MG63 (cell line): ENCODE results near the gene IGFBP2. TPM values are rescaled to one million over a fixed set of nuclear protein-coding genes. Genes with fewer than 3 reads are reported as not detected.

Source experiments
- DNase-seq: peaks from one replicate; pipeline ENCODE4 v3.0.0-alpha.2; 2020
- H3K27me3 ChIP-seq: fragments of 250-450 bp; sonication (Bioruptor Pico); 2 replicates; pipeline ENCODE4 v1.5.1; 2020; ENCODE audit warnings: mild to moderate bottlenecking, moderate library complexity
- H3K36me3 ChIP-seq: fragments of 250-450 bp; sonication (Bioruptor Pico); 2 replicates; pipeline ENCODE4 v1.5.1; 2020; ENCODE audit warnings: mild to moderate bottlenecking, moderate library complexity
- H3K4me3 ChIP-seq: fragments of 250-450 bp; sonication (Bioruptor Pico); 2 replicates; pipeline ENCODE4 v1.5.1; 2020; ENCODE audit warnings: mild to moderate bottlenecking, moderate library complexity
- H3K9me3 ChIP-seq: fragments of 250-450 bp; sonication (Bioruptor Pico); 2 replicates; pipeline ENCODE4 v1.5.1; 2020; ENCODE audit warnings: mild to moderate bottlenecking, moderate library complexity
- total RNA-seq: library from RNA; depleted of rRNA; stranded (reverse); fragments of >200 nt; shearing (Covaris generic); gene quantifications from 2 replicates; pipeline ENCODE4 v1.2.3, GENCODE V29; 2014; ENCODE audit warnings: low replicate concordance

The IGFBP2 gene
- total RNA-seq, 1 experiment from 2014 or later = 249 TPM

DNA sequence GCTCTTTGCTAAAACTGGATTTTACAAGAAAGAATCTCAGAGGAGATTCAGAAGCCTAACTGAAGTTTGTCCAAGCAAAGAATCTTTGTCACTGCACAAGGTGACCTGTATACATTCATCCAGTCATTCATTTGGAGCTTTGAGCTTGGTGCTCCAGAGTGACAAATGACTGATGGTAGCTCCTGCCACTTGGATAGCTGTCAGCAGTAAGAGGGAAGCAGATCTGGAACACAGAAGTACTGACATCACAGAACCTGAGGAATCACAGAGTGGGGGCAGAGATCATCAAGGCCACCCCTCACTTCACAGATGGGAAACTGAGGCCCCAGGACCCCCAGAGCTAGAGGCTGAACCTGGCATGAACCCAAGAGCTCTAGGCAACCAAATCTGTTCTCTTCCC, 28.8 kb upstream of the IGFBP2 start:
- no peak for DNase-seq

DNA sequence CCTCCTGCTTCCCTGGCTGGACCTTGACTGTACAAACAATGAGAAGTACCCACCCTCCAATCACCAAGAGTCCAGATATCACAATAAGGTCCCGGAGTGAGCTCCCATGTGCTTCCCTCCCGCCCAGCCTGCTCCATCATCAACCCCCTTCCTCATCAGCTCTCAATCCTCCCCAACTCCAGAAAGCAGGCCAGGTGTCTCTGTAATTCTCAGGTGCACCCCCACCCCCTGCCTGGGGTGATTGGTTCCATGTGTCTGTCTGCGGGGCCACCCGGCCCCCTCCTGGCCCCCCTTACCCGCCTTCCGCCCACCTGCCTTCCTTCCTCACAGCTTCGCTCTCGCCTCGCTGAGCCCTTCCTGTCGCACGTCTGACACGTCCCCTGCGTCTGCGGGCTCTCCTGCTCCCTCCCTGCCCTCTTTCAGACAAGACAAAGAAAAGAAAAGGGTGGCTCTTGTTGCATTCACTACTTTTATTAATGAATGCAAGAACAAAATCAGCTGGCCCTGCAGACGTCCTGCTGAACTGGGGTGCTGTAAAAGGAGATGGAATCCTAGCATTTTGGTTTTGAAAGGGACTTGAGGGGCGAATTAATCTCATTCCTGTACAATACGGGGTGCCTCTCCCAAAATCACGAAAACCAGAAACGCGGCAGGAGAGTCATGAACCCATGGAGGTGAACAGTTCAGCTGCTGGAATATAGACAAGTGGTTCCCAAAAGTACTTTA, 26.5 kb upstream of the IGFBP2 start:
- H3K9me3 ChIP-seq = no peaks in the 10 kb centered on the region
- H3K36me3 ChIP-seq = no peaks in the 10 kb centered on the region
- no peak for DNase-seq
- H3K4me3 ChIP-seq = no peak overlapping the region
- no peaks in the 10 kb centered on the region for H3K27me3 ChIP-seq

More for the DNA sequence above, 28.8 kb upstream of the IGFBP2 start:
- Histone ChIP-seq H3K4me3 (no peak overlapping the region), H3K27me3 (no peaks in the 10 kb centered on the region), H3K36me3 (no peaks in the 10 kb centered on the region), H3K9me3 (no peaks in the 10 kb centered on the region)

- Histone ChIP-seq H3K27me3 (no peaks in the 10 kb centered on the region), H3K4me3 (no peak overlapping the region), H3K36me3 (no peaks in the 10 kb centered on the region), H3K9me3 (no peaks in the 10 kb centered on the region)
- no peak for DNase-seq
These were observed 26.0 kb upstream of the IGFBP2 start for GRCh38 chr2:216607277-216607560.

- Histone ChIP-seq H3K4me3 (no peak overlapping the region), H3K9me3 (no peaks in the 10 kb centered on the region), H3K36me3 (no peaks in the 10 kb centered on the region), H3K27me3 (no peaks in the 10 kb centered on the region)
- DNase-seq = no peak
These were observed 24.7 kb upstream of the IGFBP2 start for GRCh38 chr2:216608525-216608924.

GRCh38 chr2:216615298-216616082, 17.7 kb upstream of the IGFBP2 start:
- Histone ChIP-seq H3K36me3 (no peaks in the 10 kb centered on the region), H3K9me3 (no peaks in the 10 kb centered on the region), H3K27me3 (no peaks in the 10 kb centered on the region), H3K4me3 (no peak overlapping the region)
- DNase-seq = no peak

- Histone ChIP-seq H3K36me3 (no peaks in the 10 kb centered on the region), H3K27me3 (no peaks in the 10 kb centered on the region), H3K4me3 (no peak overlapping the region), H3K9me3 (no peaks in the 10 kb centered on the region)
- DNase-seq = no peak
These were observed 17.0 kb upstream of the IGFBP2 start for GRCh38 chr2:216616083-216616678.

DNA sequence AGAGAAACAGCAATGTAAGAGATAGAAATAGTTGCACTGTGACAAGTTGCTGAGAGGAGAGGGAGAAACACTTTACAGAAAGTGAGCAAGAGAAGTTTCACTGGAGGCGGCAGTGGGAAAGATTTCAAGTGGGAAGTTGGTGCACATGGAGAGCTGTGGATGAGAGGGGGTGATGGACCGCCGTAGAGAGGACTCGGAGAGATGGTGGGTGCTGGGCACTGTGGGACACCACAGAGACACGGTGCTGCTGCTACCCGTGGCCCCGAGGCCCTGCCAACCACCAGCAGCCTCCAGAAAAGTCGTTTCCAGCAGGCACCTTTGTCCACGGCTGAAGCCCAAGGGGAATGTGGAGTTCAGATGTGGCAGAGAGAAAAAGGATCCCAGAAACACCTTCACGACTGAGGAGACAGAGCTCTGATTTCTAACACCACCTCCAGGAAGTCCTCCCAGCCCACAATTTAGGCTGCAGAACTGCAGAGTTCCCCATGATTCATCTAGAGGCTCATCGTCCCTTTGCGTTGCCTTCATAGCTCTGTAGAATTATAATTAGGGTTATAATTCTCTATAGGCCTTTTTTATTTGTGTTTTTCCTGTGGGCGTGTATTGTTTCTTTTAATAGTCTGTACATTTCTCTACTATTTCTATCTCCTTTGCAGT, 15.9 kb upstream of the IGFBP2 start:
- no peak for DNase-seq
- Histone ChIP-seq H3K4me3 (no peak overlapping the region), H3K36me3 (no peaks in the 10 kb centered on the region), H3K9me3 (no peaks in the 10 kb centered on the region), H3K27me3 (no peaks in the 10 kb centered on the region)

DNA sequence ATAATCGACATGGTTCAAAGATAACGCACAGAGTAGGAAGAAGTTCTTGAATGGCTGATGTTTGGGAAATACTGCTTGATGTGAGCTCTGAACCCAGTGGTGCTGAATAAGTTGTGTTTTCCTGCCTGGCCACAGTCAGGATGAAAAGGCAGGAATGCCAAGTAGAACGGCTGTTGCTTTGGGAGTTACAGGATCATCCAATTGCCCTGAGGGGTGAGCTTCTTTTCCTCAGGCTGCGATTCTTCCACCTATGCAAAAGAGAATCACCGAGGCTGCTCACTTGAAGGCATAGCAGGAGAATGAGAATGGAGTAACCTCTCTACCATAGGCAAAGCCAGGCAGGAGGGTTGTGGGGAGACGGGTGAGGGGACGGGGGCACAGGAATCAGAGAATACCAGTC, 14.4 kb upstream of the IGFBP2 start:
- H3K27me3 ChIP-seq = no peaks in the 10 kb centered on the region
- no peaks in the 10 kb centered on the region for H3K9me3 ChIP-seq
- no peak overlapping the region for H3K4me3 ChIP-seq
- H3K36me3 ChIP-seq = no peaks in the 10 kb centered on the region
- DNase-seq = no peak

GRCh38 chr2:216619411-216620393, 13.5 kb upstream of the IGFBP2 start:
- no peak for DNase-seq
- no peaks in the 10 kb centered on the region for H3K36me3 ChIP-seq
- no peaks in the 10 kb centered on the region for H3K9me3 ChIP-seq
- no peak overlapping the region for H3K4me3 ChIP-seq
- no peaks in the 10 kb centered on the region for H3K27me3 ChIP-seq

DNA sequence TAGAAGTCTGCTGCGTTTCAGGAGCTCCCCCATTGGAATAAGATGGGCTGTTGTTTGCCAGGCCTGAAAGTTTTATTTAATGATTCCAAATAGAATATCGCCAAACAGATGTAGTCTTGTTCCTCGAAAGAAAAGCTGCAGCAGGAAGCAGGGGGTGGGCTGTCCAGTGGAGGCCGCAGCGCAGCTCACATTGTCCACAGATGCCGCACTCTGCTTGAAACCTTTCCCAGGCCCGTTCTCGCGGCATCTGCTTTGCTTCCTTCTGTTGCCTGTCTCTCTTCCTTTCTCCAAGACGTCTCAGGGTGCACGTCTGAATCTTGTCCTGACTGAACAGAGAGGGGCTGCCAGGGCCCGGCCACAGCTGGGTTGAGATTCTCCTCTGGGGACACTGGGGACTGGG, 12.4 kb upstream of the IGFBP2 start:
- Histone ChIP-seq H3K27me3 (no peaks in the 10 kb centered on the region), H3K9me3 (no peaks in the 10 kb centered on the region), H3K36me3 (no peaks in the 10 kb centered on the region), H3K4me3 (no peak overlapping the region)
- no peak for DNase-seq

GRCh38 chr2:216621292-216621691, 11.9 kb upstream of the IGFBP2 start:
- H3K36me3 ChIP-seq = no peaks in the 10 kb centered on the region
- no peaks in the 10 kb centered on the region for H3K9me3 ChIP-seq
- H3K27me3 ChIP-seq = no peaks in the 10 kb centered on the region
- DNase-seq = no peak
- H3K4me3 ChIP-seq = no peak overlapping the region

- Histone ChIP-seq H3K36me3 (no peaks in the 10 kb centered on the region), H3K27me3 (no peaks in the 10 kb centered on the region), H3K4me3 (no peak overlapping the region), H3K9me3 (no peaks in the 10 kb centered on the region)
- DNase-seq = no peak
These were observed 10.7 kb upstream of the IGFBP2 start for GRCh38 chr2:216622526-216622925.

DNA sequence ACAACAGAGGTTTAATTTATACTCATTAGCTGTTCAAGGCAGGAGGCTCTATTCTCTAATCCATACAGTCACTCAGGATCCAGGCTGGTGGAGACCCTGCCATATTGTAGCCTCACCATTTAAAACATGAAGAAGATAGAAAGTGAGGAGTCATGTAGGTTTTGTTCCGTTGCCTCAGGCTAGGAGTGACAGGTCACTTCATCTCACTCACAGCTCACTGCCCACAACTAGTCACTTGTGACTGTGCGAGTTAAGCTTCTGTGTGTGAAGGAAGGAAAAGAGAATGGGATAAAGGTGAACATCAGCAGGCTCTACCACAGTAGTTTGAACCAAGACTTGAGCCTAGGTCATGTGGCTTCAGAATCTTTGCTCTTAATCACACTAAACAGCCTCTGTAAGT, 9.0 kb upstream of the IGFBP2 start:
- Histone ChIP-seq H3K9me3 (no peaks in the 10 kb centered on the region), H3K36me3 (no peaks in the 10 kb centered on the region), H3K4me3 (no peak overlapping the region), H3K27me3 (no peaks in the 10 kb centered on the region)
- no peak for DNase-seq

DNA sequence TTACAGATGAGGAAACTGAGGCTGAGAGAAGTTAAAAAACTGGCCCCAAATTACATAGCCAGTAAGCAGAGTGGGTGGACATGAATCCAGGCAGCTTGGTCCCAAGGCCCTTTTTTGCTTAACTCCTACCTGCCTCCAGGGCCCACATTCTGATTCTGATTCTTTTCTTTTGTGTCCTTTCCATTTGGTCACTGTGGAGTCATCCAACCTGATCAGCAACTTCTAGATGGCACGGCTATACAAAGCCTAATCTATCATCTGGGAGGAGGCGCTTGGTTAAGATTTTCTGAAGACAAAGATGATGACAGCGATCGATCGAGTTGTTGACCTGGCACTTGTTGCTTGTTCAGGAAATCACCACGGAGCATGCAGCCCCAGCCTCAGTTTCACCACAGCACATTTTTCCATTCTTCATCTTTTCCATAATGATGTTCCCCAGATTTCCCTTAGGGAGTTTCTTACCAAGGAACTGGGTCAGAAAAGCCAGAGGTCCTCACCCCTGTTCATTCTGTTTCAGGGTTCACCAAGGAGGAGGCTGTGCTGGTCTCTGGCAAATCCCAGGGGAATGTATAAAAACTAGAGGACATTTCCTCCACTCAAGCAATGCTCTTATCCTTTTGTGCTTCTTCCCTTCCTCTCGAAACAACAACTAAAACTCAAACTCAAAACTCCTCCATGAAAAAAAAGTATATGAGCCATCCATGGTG, 6.9 kb upstream of the IGFBP2 start:
- Histone ChIP-seq H3K27me3 (no peaks in the 10 kb centered on the region), H3K9me3 (no peaks in the 10 kb centered on the region), H3K36me3 (no peaks in the 10 kb centered on the region), H3K4me3 (no peak overlapping the region)
- no peak for DNase-seq

- Histone ChIP-seq H3K4me3 (no peak overlapping the region), H3K36me3 (no peaks in the 10 kb centered on the region), H3K27me3 (no peaks in the 10 kb centered on the region), H3K9me3 (no peaks in the 10 kb centered on the region)
- DNase-seq = no peak
These were observed 6.4 kb upstream of the IGFBP2 start for GRCh38 chr2:216626875-216627245.

DNA sequence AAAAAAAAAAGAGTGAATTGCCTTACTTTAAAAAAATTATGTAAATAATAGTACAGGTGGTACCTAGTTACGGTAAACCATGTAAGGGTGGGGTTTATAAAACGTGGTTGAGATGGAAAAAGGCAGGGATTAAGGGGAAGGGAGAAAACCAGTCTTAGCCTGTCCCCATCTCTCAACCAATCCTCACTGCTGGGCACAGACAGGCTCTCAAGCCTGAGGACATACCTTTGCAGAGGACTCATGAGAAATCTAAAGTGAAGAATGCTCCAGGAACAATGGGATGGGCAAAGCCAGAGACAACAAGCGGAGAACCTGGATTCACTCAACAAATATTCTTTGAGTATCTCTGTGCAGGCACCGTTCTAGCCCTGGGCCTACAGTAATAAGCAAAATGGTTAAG, 3.4 kb upstream of the IGFBP2 start:
- Histone ChIP-seq H3K36me3 (no peaks in the 10 kb centered on the region), H3K27me3 (no peaks in the 10 kb centered on the region), H3K9me3 (no peaks in the 10 kb centered on the region), H3K4me3 (no peak overlapping the region)
- no peak for DNase-seq
